ENCODE results near the gene PCBP3. TPM values are rescaled to one million over a fixed set of nuclear protein-coding genes. Genes with fewer than 3 reads are reported as not detected.

PCBP3 gene
- total RNA-seq, 2 experiments from 2014 or later, result 1.3 to 1.4 TPM

GRCh38 chr21:45742247-45742646 is 98.7 kb downstream of the PCBP3 start:
- Mint-ChIP-seq H3K36me3 (ENCODE audit: low read depth) (peaks cover 2% of the 10 kb centered on the region), H3K27ac (no peak overlapping the region), H3K27me3 (ENCODE audit: low read depth) (no peaks in the 10 kb centered on the region), H3K4me1 (ENCODE audit: low read depth) (peaks cover 2% of the 10 kb centered on the region), H3K9me3 (ENCODE audit: insufficient read depth) (no peaks in the 10 kb centered on the region), H3K4me3 (no peak overlapping the region)
- ChIA-PET CTCF (interaction anchor here (1.2 to 1.6 kb wide), 2 partner anchors 302 to 433 kb away, joined by 3 read pairs; no protein-coding TSS in a partner anchor), POLR2A (no interaction called here)
- no peak for DNase-seq
- no peak for ATAC-seq

GRCh38 chr21:45745256-45745655 is 101.7 kb downstream of the PCBP3 start:
- ATAC-seq (no peak), DNase-seq (no peak)
- Mint-ChIP-seq H3K36me3 (ENCODE audit: low read depth) (peaks cover 2% of the 10 kb centered on the region), H3K27ac (no peak overlapping the region), H3K4me1 (ENCODE audit: low read depth) (no peaks in the 10 kb centered on the region), H3K4me3 (no peak overlapping the region), H3K9me3 (ENCODE audit: insufficient read depth) (no peaks in the 10 kb centered on the region), H3K27me3 (ENCODE audit: low read depth) (no peaks in the 10 kb centered on the region)
- ChIA-PET POLR2A (no interaction called here), CTCF (no interaction called here)

DNA sequence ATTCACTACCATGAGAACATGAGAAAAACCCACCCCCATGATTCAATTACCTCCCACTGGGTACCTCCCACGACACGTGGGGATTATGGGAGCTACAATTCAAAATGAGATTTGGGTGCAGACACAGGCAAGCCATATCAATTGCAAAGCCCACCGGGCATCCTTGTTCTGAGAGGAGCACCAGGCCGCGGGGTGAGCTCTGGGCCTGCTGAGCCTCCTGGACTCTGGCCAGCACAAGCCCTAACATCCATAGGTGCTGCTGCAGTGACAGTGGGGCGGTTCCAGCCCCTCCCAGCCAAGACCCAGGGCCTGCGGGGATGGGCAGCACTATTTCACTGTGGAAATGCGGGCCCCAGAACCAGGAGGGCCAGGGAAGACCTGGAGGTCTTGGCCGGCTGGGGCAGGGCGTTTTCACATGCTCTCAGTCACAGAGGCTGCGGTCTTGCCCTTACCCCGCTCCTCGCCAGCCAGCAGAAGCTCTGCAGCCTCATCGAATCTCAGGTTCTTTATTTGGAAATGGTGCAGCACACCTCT is 103.8 kb downstream of the PCBP3 start:
- H3K27ac Mint-ChIP-seq, result no peak overlapping the region
- H3K36me3 Mint-ChIP-seq (ENCODE audit: low read depth), result peaks cover 2% of the 10 kb centered on the region
- H3K9me3 Mint-ChIP-seq (ENCODE audit: insufficient read depth), result no peaks in the 10 kb centered on the region
- no peaks in the 10 kb centered on the region for H3K27me3 Mint-ChIP-seq (ENCODE audit: low read depth)
- POLR2A ChIA-PET, result no interaction called here
- DNase-seq (no peak), ATAC-seq (no peak)
- CTCF ChIA-PET, result no interaction called here
- H3K4me3 Mint-ChIP-seq, result no peak overlapping the region
- no peaks in the 10 kb centered on the region for H3K4me1 Mint-ChIP-seq (ENCODE audit: low read depth)

DNA sequence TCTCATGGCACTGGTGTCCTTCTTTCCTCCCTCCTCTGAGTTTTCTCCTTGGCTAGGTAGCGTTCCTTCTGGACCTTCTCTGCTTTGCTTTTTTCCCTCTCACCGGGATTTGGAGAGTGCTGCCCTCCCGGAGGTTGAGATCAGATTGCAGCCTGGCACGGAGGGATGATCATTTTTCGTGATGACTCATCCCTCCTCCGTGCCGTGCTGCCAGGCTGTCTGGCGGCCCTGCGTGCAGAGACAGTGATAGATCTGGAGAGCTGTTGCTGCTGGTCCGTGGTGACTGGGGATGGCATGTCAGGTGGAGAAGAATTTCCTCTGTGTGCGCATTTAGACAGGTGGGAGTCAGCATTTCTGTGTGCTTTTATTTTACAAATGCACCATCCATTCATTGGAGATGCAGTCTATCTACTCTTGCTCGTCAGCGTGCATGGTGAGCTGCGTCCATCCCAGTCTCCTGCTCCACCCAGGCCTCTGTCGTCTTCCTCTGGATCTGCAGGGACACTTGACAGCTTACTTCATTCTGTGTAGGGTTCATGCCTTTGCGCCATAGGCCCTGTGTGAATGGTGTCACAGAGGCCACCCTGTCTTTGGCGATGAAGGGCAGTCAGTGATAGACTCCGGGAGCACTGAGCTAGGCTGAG is 104.4 kb downstream of the PCBP3 start:
- Mint-ChIP-seq H3K4me1 (ENCODE audit: low read depth) (no peaks in the 10 kb centered on the region), H3K27ac (no peak overlapping the region), H3K36me3 (ENCODE audit: low read depth) (peaks cover 2% of the 10 kb centered on the region), H3K9me3 (ENCODE audit: insufficient read depth) (no peaks in the 10 kb centered on the region), H3K27me3 (ENCODE audit: low read depth) (no peaks in the 10 kb centered on the region), H3K4me3 (no peak overlapping the region)
- ChIA-PET CTCF (no interaction called here), POLR2A (no interaction called here)
- ATAC-seq, result no peak
- DNase-seq, result no peak

DNA sequence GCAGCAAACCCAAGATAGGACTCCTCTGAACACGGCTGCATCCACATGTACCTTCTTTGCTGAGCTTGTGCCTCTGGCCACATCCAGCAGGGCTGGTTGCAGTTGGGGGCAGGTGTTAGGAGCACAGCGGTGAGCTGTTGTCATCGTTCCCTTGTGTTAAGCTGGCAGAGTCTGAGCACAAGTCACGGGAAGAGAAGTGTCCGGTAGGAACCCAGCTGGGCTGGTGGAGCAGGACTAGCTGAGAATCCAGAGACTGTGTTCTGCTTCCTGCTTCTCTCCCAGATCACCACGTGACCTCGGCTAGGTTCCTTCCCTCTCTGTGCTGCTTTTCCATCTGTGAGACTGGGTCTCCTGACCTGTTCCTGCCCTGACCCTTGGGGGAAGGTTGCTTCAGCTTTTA is 105.1 kb downstream of the PCBP3 start:
- DNase-seq (no peak), ATAC-seq (no peak)
- H3K9me3 Mint-ChIP-seq (ENCODE audit: insufficient read depth), result no peaks in the 10 kb centered on the region
- H3K4me1 Mint-ChIP-seq (ENCODE audit: low read depth), result no peaks in the 10 kb centered on the region
- no peaks in the 10 kb centered on the region for H3K27me3 Mint-ChIP-seq (ENCODE audit: low read depth)
- peaks cover 2% of the 10 kb centered on the region for H3K36me3 Mint-ChIP-seq (ENCODE audit: low read depth)
- H3K4me3 Mint-ChIP-seq, result no peak overlapping the region
- CTCF ChIA-PET, result no interaction called here
- POLR2A ChIA-PET, result no interaction called here
- no peak overlapping the region for H3K27ac Mint-ChIP-seq

DNA sequence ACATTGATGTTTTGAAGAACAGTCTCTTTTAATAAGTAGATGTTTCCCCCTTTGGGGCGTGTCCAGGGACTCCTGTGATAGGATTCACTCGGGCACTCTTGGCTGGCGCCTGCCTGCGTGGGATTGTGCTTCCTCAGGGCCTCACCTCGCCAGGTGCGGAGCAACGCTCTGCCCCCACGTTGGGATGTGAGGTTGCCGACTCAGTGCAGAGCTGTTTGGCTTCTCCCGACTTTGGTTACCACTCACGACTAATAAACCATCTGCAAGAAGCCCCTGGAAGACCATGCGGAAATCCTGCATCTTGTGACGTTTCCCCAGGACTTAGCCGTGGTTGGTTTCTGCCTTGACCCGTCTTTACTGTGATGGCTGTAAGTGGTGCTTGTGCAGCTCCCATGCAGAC is 106.4 kb downstream of the PCBP3 start:
- H3K9me3 Mint-ChIP-seq (ENCODE audit: insufficient read depth), result no peaks in the 10 kb centered on the region
- peaks cover 3% of the 10 kb centered on the region for H3K27me3 Mint-ChIP-seq (ENCODE audit: low read depth)
- no peak overlapping the region for H3K27ac Mint-ChIP-seq
- H3K36me3 Mint-ChIP-seq (ENCODE audit: low read depth), result peaks cover 2% of the 10 kb centered on the region
- H3K4me1 Mint-ChIP-seq (ENCODE audit: low read depth), result no peaks in the 10 kb centered on the region
- no peak for ATAC-seq
- no peak for DNase-seq
- POLR2A ChIA-PET, result no interaction called here
- no peak overlapping the region for H3K4me3 Mint-ChIP-seq
- CTCF ChIA-PET, result no interaction called here

DNA sequence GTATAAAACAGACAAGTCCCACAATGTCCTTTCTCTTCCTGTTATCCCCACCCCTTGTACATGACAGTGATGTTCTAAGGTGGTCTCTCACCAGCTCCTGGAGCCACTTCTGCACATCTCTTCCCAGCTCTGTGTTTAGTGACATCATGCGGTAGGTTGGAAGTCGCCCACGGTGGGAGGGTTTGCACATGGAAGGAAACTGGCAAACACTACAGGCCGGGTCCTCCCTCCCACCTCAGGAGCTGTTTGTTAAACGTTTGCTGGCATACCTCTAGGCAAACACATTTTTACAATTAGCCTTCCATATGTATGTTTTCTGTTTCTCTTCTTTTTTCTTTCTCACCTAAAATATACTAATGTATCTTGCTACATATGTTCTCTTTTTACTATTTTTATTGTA is 107.4 kb downstream of the PCBP3 start:
- Mint-ChIP-seq H3K36me3 (ENCODE audit: low read depth) (no peaks in the 10 kb centered on the region), H3K4me3 (no peak overlapping the region), H3K27me3 (ENCODE audit: low read depth) (peaks cover 3% of the 10 kb centered on the region), H3K27ac (no peak overlapping the region), H3K9me3 (ENCODE audit: insufficient read depth) (peaks cover 2% of the 10 kb centered on the region), H3K4me1 (ENCODE audit: low read depth) (no peaks in the 10 kb centered on the region)
- POLR2A ChIA-PET, result interaction anchor here (0.6 kb wide), 1 partner anchor 75 kb away, joined by 3 read pairs; no protein-coding TSS in a partner anchor
- DNase-seq (no peak), ATAC-seq (no peak)
- CTCF ChIA-PET, result no interaction called here

DNA sequence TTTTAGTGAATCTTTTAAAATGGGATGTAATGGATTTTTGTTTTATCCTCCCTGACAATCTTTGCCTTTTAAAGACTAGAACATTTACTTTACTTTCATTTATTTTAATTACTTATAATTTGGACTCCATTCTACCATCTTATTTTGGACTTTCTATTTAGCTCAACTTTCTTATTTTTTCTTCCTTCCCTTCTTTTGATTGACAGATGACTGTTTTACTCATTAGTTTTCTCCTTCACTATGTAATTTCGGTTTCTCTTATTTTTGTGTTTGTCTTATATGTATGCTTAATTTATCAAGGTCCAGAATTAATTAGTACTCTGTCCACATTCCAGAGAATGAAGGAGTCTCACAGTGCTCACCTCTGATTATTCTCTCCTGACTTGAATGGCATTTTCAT is 109.9 kb downstream of the PCBP3 start:
- Mint-ChIP-seq H3K27ac (no peak overlapping the region), H3K4me1 (ENCODE audit: low read depth) (no peaks in the 10 kb centered on the region), H3K9me3 (ENCODE audit: insufficient read depth) (peaks cover 7% of the 10 kb centered on the region), H3K27me3 (ENCODE audit: low read depth) (peaks cover 5% of the 10 kb centered on the region), H3K36me3 (ENCODE audit: low read depth) (no peaks in the 10 kb centered on the region), H3K4me3 (no peak overlapping the region)
- CTCF ChIA-PET, result no interaction called here
- POLR2A ChIA-PET, result no interaction called here
- DNase-seq (no peak), ATAC-seq (no peak)

GRCh38 chr21:45756029-45756428 is 112.5 kb downstream of the PCBP3 start:
- ATAC-seq, result no peak
- H3K4me3 Mint-ChIP-seq, result no peak overlapping the region
- no peak overlapping the region for H3K27ac Mint-ChIP-seq
- peaks cover 5% of the 10 kb centered on the region for H3K27me3 Mint-ChIP-seq (ENCODE audit: low read depth)
- H3K36me3 Mint-ChIP-seq (ENCODE audit: low read depth), result no peaks in the 10 kb centered on the region
- peaks cover 7% of the 10 kb centered on the region for H3K9me3 Mint-ChIP-seq (ENCODE audit: insufficient read depth)
- DNase-seq, result no peak
- no peaks in the 10 kb centered on the region for H3K4me1 Mint-ChIP-seq (ENCODE audit: low read depth)
- ChIA-PET CTCF (no interaction called here), POLR2A (no interaction called here)

DNA sequence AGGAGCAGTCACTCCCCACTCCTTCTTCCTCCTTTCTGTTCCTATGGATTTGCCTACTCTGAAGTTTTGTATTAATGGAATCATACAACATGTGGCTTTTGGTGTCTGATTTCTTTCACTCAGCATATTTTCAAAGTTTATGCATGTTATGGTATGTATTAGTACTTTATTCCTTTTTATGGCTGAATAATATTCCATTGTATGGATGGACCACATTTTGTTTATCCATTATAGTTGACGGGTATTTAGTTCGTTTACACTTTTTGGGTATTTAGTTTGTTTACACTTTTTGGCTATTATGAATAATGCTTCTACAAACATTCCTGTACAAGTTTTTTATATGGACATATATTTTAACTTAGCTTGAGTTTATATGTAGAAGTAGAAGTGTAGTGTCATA is 113.1 kb downstream of the PCBP3 start:
- H3K4me1 Mint-ChIP-seq (ENCODE audit: low read depth), result no peaks in the 10 kb centered on the region
- ChIA-PET CTCF (no interaction called here), POLR2A (no interaction called here)
- no peak overlapping the region for H3K27ac Mint-ChIP-seq
- no peak for DNase-seq
- no peak for ATAC-seq
- peaks cover 7% of the 10 kb centered on the region for H3K9me3 Mint-ChIP-seq (ENCODE audit: insufficient read depth)
- H3K36me3 Mint-ChIP-seq (ENCODE audit: low read depth), result no peaks in the 10 kb centered on the region
- H3K4me3 Mint-ChIP-seq, result no peak overlapping the region
- H3K27me3 Mint-ChIP-seq (ENCODE audit: low read depth), result peaks cover 5% of the 10 kb centered on the region

- POLR2A ChIA-PET, result no interaction called here
- Mint-ChIP-seq H3K27ac (no peak overlapping the region), H3K9me3 (ENCODE audit: insufficient read depth) (no peaks in the 10 kb centered on the region), H3K4me3 (no peak overlapping the region), H3K36me3 (ENCODE audit: low read depth) (no peaks in the 10 kb centered on the region), H3K27me3 (ENCODE audit: low read depth) (no peaks in the 10 kb centered on the region), H3K4me1 (ENCODE audit: low read depth) (peaks cover 5% of the 10 kb centered on the region)
- no peak for DNase-seq
- no peak for ATAC-seq
- CTCF ChIA-PET, result no interaction called here
Measured at GRCh38 chr21:45761704-45762103, 118.2 kb downstream of the PCBP3 start.

DNA sequence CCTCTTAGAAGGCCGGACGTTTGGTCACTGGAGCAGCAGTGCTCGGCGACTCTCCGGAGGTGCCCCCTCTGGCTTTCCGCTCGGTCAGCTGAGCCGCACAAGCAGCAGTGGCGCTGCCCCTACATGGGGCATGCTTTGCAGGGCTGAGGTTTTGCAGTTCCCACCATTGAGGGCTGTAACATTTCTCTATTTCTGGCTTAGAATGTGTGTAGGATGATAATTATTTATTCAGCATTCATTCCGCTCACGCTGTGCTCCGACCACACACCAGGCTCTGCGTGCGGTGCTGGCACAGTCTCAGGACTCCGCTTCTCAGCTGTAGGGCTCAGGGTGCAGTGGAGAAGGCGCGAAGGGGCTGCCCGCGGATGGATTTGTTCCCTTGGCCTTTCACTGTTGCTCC is 119.5 kb downstream of the PCBP3 start:
- Mint-ChIP-seq H3K4me3 (no peak overlapping the region), H3K27me3 (ENCODE audit: low read depth) (no peaks in the 10 kb centered on the region), H3K9me3 (ENCODE audit: insufficient read depth) (no peaks in the 10 kb centered on the region), H3K27ac (no peak overlapping the region), H3K36me3 (ENCODE audit: low read depth) (no peaks in the 10 kb centered on the region), H3K4me1 (ENCODE audit: low read depth) (peaks cover 19% of the 10 kb centered on the region)
- no peak for DNase-seq
- ATAC-seq, result no peak
- ChIA-PET CTCF (no interaction called here), POLR2A (no interaction called here)

DNA sequence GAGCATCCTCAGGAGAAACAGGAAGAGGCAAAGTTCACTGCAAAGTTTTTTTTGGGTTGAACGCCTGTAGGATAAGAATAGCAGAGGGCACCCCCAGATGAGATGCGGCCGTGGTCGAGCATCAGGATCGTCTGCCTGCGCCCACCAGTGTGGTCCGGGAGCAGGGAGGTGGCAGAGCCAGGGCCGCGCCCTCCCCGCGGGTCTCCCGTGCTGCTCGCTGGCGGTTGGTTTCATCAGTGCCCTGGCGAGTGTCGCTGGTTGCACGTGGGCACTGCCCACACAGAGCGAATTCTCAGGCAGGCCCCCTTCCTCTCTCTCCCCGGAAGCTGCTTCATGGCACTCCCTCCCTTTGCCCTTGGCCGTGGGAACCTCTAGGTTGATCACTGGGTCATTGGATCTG is 120.0 kb downstream of the PCBP3 start:
- Mint-ChIP-seq H3K27ac (no peak overlapping the region), H3K27me3 (ENCODE audit: low read depth) (no peaks in the 10 kb centered on the region), H3K36me3 (ENCODE audit: low read depth) (no peaks in the 10 kb centered on the region), H3K9me3 (ENCODE audit: insufficient read depth) (no peaks in the 10 kb centered on the region), H3K4me3 (no peak overlapping the region), H3K4me1 (ENCODE audit: low read depth) (peaks cover 23% of the 10 kb centered on the region)
- CTCF ChIA-PET, result no interaction called here
- POLR2A ChIA-PET, result no interaction called here
- ATAC-seq (no peak), DNase-seq (no peak)

All from activated CD8-positive, alpha-beta T cell treated with anti-CD3 and anti-CD28 coated beads, Interleukin-2, amount 10 ng/mL, durations not matched to agents 7 days and 5 days (primary cell).